Prostate gland (tissue), 2 donors: ENCODE measurements around the gene CEACAM19. TPM values are rescaled to one million over a fixed set of nuclear protein-coding genes. Genes with fewer than 3 reads are reported as not detected.

Source experiments
- DNase-seq: peaks from one replicate; pipeline ENCODE4 v3.0.0-alpha.2; 2019; ENCODE audit warnings: low spot score
- H3K27ac ChIP-seq, 2 donors: fragments of 200-600 bp; sonication (generic); 2 replicates each; pipeline ENCODE4 v1.5.1; 2017 to 2019
- H3K27me3 ChIP-seq: fragments of 200-600 bp; sonication (generic); replicated peaks from 2 replicates; pipeline ENCODE4 v1.5.1; 2019; ENCODE audit not compliant: insufficient read depth
- H3K36me3 ChIP-seq, 2 donors: fragments of 200-600 bp; sonication (generic); 1 replicate in 1 of 2; 2 replicates in 1 of 2; pipeline versions ENCODE4 v1.5.1 to v1.8.1; 2017 to 2019
- H3K4me1 ChIP-seq: fragments of 200-600 bp; sonication (generic); replicated peaks from 2 replicates; pipeline ENCODE4 v1.5.1; 2019
- H3K4me3 ChIP-seq, 2 donors: fragments of 200-600 bp; sonication (generic); 2 replicates each; pipeline ENCODE4 v1.5.1; 2017 to 2019
- H3K9me3 ChIP-seq: fragments of 200-600 bp; sonication (generic); 2 replicates; pipeline ENCODE4 v1.5.1; 2017
- CTCF ChIP-seq, 4 experiments: fragments of 200-600 bp in 2 of 4; fragments of 450-650 bp in 2 of 4; sonication (generic) in 2 of 4; IDR thresholded peaks; 1 replicate in 3 of 4; 2 replicates in 1 of 4; pipeline ENCODE4 v1.5.1; 2016 to 2019; ENCODE audit warnings: antibody characterized with exemption in 4 of 4, mild to moderate bottlenecking in 2 of 4, moderate library complexity in 2 of 4
- POLR2A ChIP-seq: fragments of 450-650 bp; IDR thresholded peaks from one replicate; pipeline ENCODE4 v1.6.1; 2016; ENCODE audit warnings: antibody characterized with exemption, mild to moderate bottlenecking
- POLR2AphosphoS5 ChIP-seq: sonication (generic); formaldehyde crosslinking; IDR thresholded peaks from one replicate; pipeline ENCODE4 v1.6.1; 2017; ENCODE audit warnings: antibody characterized with exemption
- WGBS: methylation state at CpG from one replicate; pipeline ENCODE4 v1.1.5; 2018; 5-methylcytosine and 5-hydroxymethylcytosine counted together
- intact Hi-C: fragments of 100-400 bp; cut with DNase I; formaldehyde crosslinking; loops from one replicate; pipeline ENCODE4 v1.14.2; 2022
- total RNA-seq, 2 donors: library from RNA; depleted of rRNA; stranded (reverse); fragments of >200 nt; gene quantifications; one replicate each; pipeline ENCODE4 v1.1.0, GENCODE V29; 2016

Gene CEACAM19
- total RNA-seq, 2 donors from 2014 or later = 3.6 to 8.1 TPM

DNA sequence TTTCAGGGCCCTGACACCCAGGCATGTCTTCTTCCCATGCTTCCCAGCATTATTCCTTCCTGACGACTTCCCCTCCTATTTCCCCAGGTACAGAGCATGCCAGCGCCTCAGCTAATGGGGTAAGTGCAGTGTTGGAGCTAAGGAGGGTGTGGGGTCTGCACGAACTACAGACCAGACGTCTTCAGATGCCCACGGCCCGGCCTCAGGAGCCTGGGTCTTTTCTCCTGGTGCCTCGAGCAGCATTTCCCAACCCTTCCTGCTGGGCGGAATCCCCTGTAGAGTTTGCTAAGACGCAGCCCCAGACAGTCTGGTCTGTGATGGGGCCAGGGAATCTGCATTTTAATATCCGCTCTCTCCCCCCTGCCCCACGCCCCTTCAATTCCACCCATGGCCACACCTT, 10.1 kb upstream of the CEACAM19 start:
- WGBS = 94% methylated on average over 11 of the region's 11 CpGs
- no peak overlapping the region for H3K27ac ChIP-seq
- no peaks in the 10 kb centered on the region for H3K4me1 ChIP-seq
- no peaks in the 10 kb centered on the region for H3K9me3 ChIP-seq
- DNase-seq = no peak
- no peaks in the 10 kb centered on the region for H3K27me3 ChIP-seq
- no peak overlapping the region for H3K4me3 ChIP-seq
- intact Hi-C loops = no loop called here
- TF ChIP-seq POLR2AphosphoS5 (no peak), POLR2A (no peak), CTCF (IDR thresholded peaks at IDR 0.05) (no peak)
- no peaks in the 10 kb centered on the region for H3K36me3 ChIP-seq

DNA sequence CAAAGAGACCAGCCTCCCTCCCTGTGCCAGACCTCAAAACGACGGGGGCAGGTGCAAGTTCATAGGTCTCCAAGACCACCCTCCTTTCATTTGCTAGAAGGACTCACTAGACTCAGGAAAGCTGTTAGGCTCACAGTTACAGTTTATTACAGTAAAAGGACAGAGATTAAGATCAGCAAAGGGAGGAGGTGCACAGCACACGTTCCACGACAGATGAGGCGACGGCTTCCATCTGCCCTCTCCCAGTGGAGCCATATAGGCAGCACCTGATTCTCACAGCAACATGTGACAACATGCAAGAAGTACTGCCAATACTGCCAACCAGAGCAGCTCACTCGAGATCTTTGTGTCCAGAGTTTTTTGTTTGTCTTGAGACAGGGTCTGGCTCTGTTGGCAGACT, 9.4 kb upstream of the CEACAM19 start:
- Histone ChIP-seq H3K27ac (peak overlapping the region in 1 of 2 donors; percentile 30), H3K4me3 (no peak overlapping the region), H3K36me3 (no peaks in the 10 kb centered on the region), H3K4me1 (no peaks in the 10 kb centered on the region), H3K9me3 (no peaks in the 10 kb centered on the region), H3K27me3 (no peaks in the 10 kb centered on the region)
- intact Hi-C loops = no loop called here
- TF ChIP-seq POLR2AphosphoS5 = no peak
- TF ChIP-seq POLR2A = no peak
- no peak for TF ChIP-seq CTCF (IDR thresholded peaks at IDR 0.05)
- 21% methylated on average over 7 of the region's 7 CpGs for WGBS
- no peak for DNase-seq

- no peaks in the 10 kb centered on the region for H3K4me1 ChIP-seq
- no peaks in the 10 kb centered on the region for H3K27me3 ChIP-seq
- H3K27ac ChIP-seq = no peak overlapping the region
- DNase-seq = no peak
- TF ChIP-seq CTCF (IDR thresholded peaks at IDR 0.05) (no peak), POLR2AphosphoS5 (no peak), POLR2A (no peak)
- H3K9me3 ChIP-seq = no peaks in the 10 kb centered on the region
- intact Hi-C loops = no loop called here
- 55% methylated on average over 7 of the region's 7 CpGs for WGBS
- no peak overlapping the region for H3K4me3 ChIP-seq
- no peaks in the 10 kb centered on the region for H3K36me3 ChIP-seq
These were observed 8.4 kb upstream of the CEACAM19 start for GRCh38 chr19:44662691-44663385.

DNA sequence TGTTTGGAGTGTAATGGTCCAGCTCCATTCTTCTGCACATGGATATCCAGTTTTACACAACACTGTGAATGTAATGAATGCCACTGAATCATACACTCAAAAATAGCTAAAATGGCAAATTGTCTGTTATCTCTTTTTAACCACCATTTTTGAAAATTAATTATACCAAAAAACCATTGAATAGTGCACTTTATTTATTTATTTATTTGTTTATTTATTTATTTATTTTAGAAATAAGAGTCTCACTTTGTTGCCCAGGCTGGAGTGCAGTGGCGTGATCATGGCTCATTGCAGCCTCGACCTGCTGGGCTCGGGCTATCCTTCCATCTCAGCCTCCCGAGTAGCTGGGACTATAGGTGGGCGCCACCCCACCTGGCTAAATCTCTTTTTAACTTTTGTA, 7.3 kb upstream of the CEACAM19 start:
- 98% methylated on average over 5 of the region's 5 CpGs for WGBS
- no peak for TF ChIP-seq POLR2AphosphoS5
- no peak for TF ChIP-seq POLR2A
- no peak for TF ChIP-seq CTCF (IDR thresholded peaks at IDR 0.05)
- intact Hi-C loops = no loop called here
- Histone ChIP-seq H3K9me3 (no peaks in the 10 kb centered on the region), H3K27me3 (no peaks in the 10 kb centered on the region), H3K4me3 (no peak overlapping the region), H3K4me1 (no peaks in the 10 kb centered on the region), H3K27ac (no peak overlapping the region), H3K36me3 (no peaks in the 10 kb centered on the region)
- DNase-seq = no peak

DNA sequence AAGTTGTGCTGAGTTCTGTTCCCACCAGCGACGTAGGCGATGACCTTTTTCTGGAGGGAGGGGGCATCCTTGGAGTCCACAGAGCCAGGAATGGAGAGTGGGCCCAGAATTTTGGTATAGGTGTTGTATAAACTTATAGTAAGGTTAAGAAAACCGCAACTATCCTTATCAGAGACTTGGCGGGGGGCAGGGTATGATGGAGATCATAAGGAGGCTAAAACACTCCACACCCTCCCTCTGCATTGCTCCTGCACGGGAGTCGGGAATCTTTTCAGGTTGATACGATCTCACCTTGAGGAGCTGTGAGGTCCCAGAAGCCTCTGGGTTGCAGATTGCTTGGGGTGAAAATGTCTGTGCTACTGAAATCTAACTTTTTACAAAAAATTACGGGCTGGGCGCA, 6.3 kb upstream of the CEACAM19 start:
- Histone ChIP-seq H3K27ac (no peak overlapping the region), H3K9me3 (no peaks in the 10 kb centered on the region), H3K36me3 (no peaks in the 10 kb centered on the region), H3K4me3 (no peak overlapping the region), H3K27me3 (no peaks in the 10 kb centered on the region), H3K4me1 (no peaks in the 10 kb centered on the region)
- no peak for TF ChIP-seq POLR2AphosphoS5
- no peak for TF ChIP-seq POLR2A
- TF ChIP-seq CTCF (IDR thresholded peaks at IDR 0.05) = no peak
- no peak for DNase-seq
- 93% methylated on average over 10 of the region's 10 CpGs for WGBS
- intact Hi-C loops = no loop called here
